Measurements from ENCODE around the gene IKBKG.

DNA sequence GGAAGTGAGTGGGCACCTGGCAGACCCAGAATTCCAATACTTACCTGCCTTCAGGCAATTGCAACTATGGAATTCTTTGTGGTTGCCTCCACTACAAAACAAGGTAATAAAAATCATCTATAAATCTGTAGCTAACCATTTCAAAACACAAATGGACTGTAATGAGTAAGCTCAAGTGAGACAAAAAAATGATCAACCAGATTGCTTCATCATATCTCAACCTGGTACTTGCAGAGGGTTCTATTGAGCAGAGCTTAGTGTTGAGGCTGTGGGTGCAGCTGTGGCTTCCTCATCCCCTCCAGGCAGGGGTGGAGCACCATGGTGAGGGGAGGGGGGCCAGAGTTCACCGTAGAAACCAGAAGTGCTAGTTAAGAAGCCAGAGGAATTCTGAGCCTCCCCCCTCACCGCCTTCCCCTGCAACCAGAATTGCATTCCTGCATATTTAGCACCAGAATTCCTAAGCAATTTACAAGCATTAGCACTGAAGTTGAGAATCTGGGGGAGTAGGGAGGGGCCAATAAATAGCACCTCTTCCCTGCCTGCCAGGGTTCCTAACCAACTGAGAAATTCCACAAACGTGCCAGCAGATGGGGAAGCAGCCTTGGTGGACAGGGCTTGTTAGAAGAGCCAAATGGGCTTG, 49.0 kb downstream of the IKBKG start:
- no peak for TF ChIP-seq IKZF3 (tag by site-specific recombination; IDR thresholded peaks at IDR 0.05)
- TF ChIP-seq, protein P1, sequence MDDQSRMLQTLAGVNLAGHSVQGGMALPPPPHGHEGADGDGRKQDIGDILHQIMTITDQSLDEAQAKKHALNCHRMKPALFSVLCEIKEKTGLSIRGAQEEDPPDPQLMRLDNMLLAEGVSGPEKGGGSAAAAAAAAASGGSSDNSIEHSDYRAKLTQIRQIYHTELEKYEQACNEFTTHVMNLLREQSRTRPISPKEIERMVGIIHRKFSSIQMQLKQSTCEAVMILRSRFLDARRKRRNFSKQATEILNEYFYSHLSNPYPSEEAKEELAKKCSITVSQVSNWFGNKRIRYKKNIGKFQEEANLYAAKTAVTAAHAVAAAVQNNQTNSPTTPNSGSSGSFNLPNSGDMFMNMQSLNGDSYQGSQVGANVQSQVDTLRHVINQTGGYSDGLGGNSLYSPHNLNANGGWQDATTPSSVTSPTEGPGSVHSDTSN (CRISPR knock-in tag; IDR thresholded peaks at IDR 0.05), result no peak
- TF ChIP-seq, protein P2, sequence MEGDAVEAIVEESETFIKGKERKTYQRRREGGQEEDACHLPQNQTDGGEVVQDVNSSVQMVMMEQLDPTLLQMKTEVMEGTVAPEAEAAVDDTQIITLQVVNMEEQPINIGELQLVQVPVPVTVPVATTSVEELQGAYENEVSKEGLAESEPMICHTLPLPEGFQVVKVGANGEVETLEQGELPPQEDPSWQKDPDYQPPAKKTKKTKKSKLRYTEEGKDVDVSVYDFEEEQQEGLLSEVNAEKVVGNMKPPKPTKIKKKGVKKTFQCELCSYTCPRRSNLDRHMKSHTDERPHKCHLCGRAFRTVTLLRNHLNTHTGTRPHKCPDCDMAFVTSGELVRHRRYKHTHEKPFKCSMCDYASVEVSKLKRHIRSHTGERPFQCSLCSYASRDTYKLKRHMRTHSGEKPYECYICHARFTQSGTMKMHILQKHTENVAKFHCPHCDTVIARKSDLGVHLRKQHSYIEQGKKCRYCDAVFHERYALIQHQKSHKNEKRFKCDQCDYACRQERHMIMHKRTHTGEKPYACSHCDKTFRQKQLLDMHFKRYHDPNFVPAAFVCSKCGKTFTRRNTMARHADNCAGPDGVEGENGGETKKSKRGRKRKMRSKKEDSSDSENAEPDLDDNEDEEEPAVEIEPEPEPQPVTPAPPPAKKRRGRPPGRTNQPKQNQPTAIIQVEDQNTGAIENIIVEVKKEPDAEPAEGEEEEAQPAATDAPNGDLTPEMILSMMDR (tag by site-specific recombination; IDR thresholded peaks at IDR 0.05), result no peak
- TF ChIP-seq ZNF121 (tag by site-specific recombination; IDR thresholded peaks at IDR 0.05), result no peak
- no peak for TF ChIP-seq ZNF274 (IDR thresholded peaks at IDR 0.05; ENCODE audit: low read length)
- no peak for TF ChIP-seq ZNF274 (tag by site-specific recombination; IDR thresholded peaks at IDR 0.05; ENCODE audit: borderline replicate concordance)
- TF ChIP-seq, protein P3, sequence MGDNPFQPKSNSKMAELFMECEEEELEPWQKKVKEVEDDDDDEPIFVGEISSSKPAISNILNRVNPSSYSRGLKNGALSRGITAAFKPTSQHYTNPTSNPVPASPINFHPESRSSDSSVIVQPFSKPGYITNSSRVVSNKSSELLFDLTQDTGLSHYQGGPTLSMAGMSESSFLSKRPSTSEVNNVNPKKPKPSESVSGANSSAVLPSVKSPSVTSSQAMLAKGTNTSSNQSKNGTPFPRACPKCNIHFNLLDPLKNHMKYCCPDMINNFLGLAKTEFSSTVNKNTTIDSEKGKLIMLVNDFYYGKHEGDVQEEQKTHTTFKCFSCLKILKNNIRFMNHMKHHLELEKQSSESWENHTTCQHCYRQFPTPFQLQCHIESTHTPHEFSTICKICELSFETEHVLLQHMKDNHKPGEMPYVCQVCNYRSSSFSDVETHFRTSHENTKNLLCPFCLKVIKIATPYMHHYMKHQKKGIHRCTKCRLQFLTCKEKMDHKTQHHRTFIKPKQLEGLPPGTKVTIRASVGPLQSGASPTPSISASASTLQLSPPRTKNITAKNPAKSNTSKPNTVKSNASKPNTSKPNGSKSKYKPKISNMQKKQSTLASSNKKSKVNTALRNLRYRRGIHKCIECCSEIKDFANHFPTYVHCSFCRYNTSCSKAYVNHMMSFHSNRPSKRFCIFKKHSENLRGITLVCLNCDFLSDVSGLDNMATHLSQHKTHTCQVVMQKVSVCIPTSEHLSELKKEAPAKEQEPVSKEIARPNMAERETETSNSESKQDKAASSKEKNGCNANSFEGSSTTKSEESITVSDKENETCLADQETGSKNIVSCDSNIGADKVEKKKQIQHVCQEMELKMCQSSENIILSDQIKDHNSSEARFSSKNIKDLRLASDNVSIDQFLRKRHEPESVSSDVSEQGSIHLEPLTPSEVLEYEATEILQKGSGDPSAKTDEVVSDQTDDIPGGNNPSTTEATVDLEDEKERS (tag by site-specific recombination; IDR thresholded peaks at IDR 0.05), result no peak
- no peak for TF ChIP-seq YY1 (tag by site-specific recombination; IDR thresholded peaks at IDR 0.05)
- no peak for TF ChIP-seq ZNF549 (tag by site-specific recombination; IDR thresholded peaks at IDR 0.05)
- no peak for TF ChIP-seq HOXA7 (CRISPR knock-in tag; IDR thresholded peaks at IDR 0.05; ENCODE audit: borderline replicate concordance)
- no peak for TF ChIP-seq TRIM28 (IDR thresholded peaks at IDR 0.05; ENCODE audit: borderline replicate concordance, low read length)
- TF ChIP-seq ZNF114 (tag by site-specific recombination; IDR thresholded peaks at IDR 0.05), result no peak
- TF ChIP-seq RBAK (tag by site-specific recombination; IDR thresholded peaks at IDR 0.05), result no peak
- TF ChIP-seq SALL2 (tag by site-specific recombination; IDR thresholded peaks at IDR 0.05; ENCODE audit: borderline replicate concordance), result no peak
